CD8-positive, alpha-beta memory T cell (primary cell): ENCODE measurements around the gene AKAP10. TPM values are rescaled to one million over a fixed set of nuclear protein-coding genes. Genes with fewer than 3 reads are reported as not detected.

Experiments used
- CTCF ChIA-PET: fragments of 350-600 bp; sonication (Branson Sonifier 250); formaldehyde crosslinking; loops from one replicate; lab custom pipeline; 2021; ENCODE audit warnings: antibody characterized with exemption; lab: Charles Lee
- POLR2A ChIA-PET: fragments of 350-600 bp; sonication (Branson Sonifier 250); formaldehyde crosslinking; loops from one replicate; lab custom pipeline; 2021; ENCODE audit warnings: antibody characterized with exemption; lab: Charles Lee
- DNase-seq, 5 donors: peaks; one replicate each; pipeline versions ENCODE4 v3.0.0 to v3.0.0-alpha.2; 2020 to 2022; ENCODE audit warnings: mixed read lengths in 1 of 5
- H3K27ac ChIP-seq: one replicate; pipeline ENCODE4 v1.7.0; 2013; ENCODE audit warnings: low read depth, mild to moderate bottlenecking, low read length, moderate library complexity
- H3K27me3 ChIP-seq: 2 replicates; pipeline ENCODE4 v1.7.0; 2013; ENCODE audit warnings: low read length, mild to moderate bottlenecking; ENCODE audit not compliant: insufficient read depth, poor library complexity, severe bottlenecking
- H3K36me3 ChIP-seq: 2 replicates; pipeline ENCODE4 v1.7.0; 2013; ENCODE audit warnings: mild to moderate bottlenecking, low read length, moderate library complexity; ENCODE audit not compliant: insufficient read depth
- H3K4me1 ChIP-seq: 2 replicates; pipeline ENCODE4 v1.7.0; 2013; ENCODE audit warnings: mild to moderate bottlenecking, low read length, moderate library complexity; ENCODE audit not compliant: insufficient read depth
- H3K4me3 ChIP-seq: 2 replicates; pipeline ENCODE4 v1.7.0; 2013; ENCODE audit warnings: mild to moderate bottlenecking, low read length
- H3K9me3 ChIP-seq: 2 replicates; pipeline ENCODE4 v1.7.0; 2013; ENCODE audit warnings: mild to moderate bottlenecking, low read length
- H3K27ac Mint-ChIP-seq, 8 donors: one replicate each; pipeline ENCODE4 v1.8.0; 2020 to 2021; ENCODE audit warnings: mixed read lengths in 8 of 8, mild to moderate bottlenecking in 6 of 8, inconsistent platforms in 3 of 8, moderate library complexity in 3 of 8
- H3K27me3 Mint-ChIP-seq, 2 donors: one replicate each; pipeline ENCODE4 v1.8.0; 2020 to 2021; ENCODE audit warnings: mixed read lengths in 2 of 2, mild to moderate bottlenecking in 1 of 2, moderate library complexity in 1 of 2
- H3K36me3 Mint-ChIP-seq, 3 donors: one replicate each; pipeline ENCODE4 v1.8.0; 2020 to 2021; ENCODE audit warnings: mixed read lengths in 3 of 3, inconsistent platforms in 1 of 3, mild to moderate bottlenecking in 1 of 3
- H3K4me1 Mint-ChIP-seq, 3 donors: one replicate each; pipeline ENCODE4 v1.8.0; 2020 to 2021; ENCODE audit warnings: mixed read lengths in 3 of 3, inconsistent platforms in 1 of 3, mild to moderate bottlenecking in 1 of 3
- H3K4me3 Mint-ChIP-seq, 7 donors: one replicate each; pipeline ENCODE4 v1.8.0; 2020 to 2021; ENCODE audit warnings: mixed read lengths in 7 of 7, mild to moderate bottlenecking in 6 of 7, moderate library complexity in 4 of 7, inconsistent platforms in 2 of 7
- H3K9me3 Mint-ChIP-seq, 5 donors: one replicate each; pipeline ENCODE4 v1.8.0; 2020 to 2022; ENCODE audit warnings: mixed read lengths in 5 of 5, mild to moderate bottlenecking in 3 of 5, moderate library complexity in 2 of 5, inconsistent platforms in 1 of 5
- polyA plus RNA-seq: library from polyadenylated mRNA; unstranded; fragments of 300-500 nt; fragmentation: Illumina TruSeq; gene quantifications from one replicate; pipeline ENCODE4 v1.2.3, GENCODE V29; 2021
- total RNA-seq, 2 experiments: library from RNA; stranded (reverse); gene quantifications; one replicate each; pipeline ENCODE4 v1.2.3, GENCODE V29; 2021

AKAP10 gene
- total and polyA plus RNA-seq, 3 experiments from 2014 or later: 24.1 to 32.6 (median 31.7) TPM

GRCh38 chr17:19991252-19991885 lies 13.7 kb upstream of the AKAP10 start:
- H3K27me3 Mint-ChIP-seq: peaks cover 8 to 26% of the 10 kb centered on the region in 2 donors
- peaks cover 0 to 5% (median 3%) of the 10 kb centered on the region in 3 donors for H3K4me1 Mint-ChIP-seq
- no peaks in the 10 kb centered on the region for H3K9me3 ChIP-seq
- POLR2A ChIA-PET: no interaction called here
- H3K4me1 ChIP-seq: no peaks in the 10 kb centered on the region
- H3K4me3 Mint-ChIP-seq: peak overlapping the region in 1 of 7 donors; percentile 35
- H3K36me3 ChIP-seq: no peaks in the 10 kb centered on the region
- H3K27ac Mint-ChIP-seq: no peak overlapping the region
- H3K36me3 Mint-ChIP-seq: no peaks in the 10 kb centered on the region
- no peak overlapping the region for H3K27ac ChIP-seq
- peaks cover 3% of the 10 kb centered on the region for H3K27me3 ChIP-seq
- no peak for DNase-seq
- CTCF ChIA-PET: interaction anchor here (1.8 to 4.6 kb wide), 3 partner anchors 14 to 125 kb away, joined by 13 to 58 read pairs (median 22); partner anchors contain the start of gene AKAP10
- H3K4me3 ChIP-seq: no peak overlapping the region
- H3K9me3 Mint-ChIP-seq: no peaks in the 10 kb centered on the region

DNA sequence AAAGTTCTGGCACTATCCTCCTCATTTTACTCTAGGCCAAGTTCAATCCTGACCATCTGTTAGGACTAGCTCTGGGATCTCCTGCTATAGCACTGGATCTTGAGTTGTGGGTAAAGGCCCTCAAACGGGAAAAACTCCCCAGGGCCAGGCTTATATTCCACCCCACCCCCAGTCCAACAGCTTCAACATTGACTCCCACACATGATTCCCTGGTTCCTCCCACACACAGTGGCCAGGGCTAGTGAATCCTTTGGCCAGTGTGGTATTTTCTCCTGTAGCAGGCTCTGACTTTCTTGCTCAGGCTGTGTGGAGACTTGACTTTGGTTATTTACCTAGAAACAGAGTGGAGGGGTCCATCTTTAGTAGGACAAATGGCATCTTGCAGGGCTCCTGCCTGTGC lies 10.3 kb upstream of the AKAP10 start:
- no peak overlapping the region for H3K27ac ChIP-seq
- DNase-seq: no peak
- H3K4me3 Mint-ChIP-seq: no peak overlapping the region
- no peaks in the 10 kb centered on the region for H3K9me3 ChIP-seq
- no peaks in the 10 kb centered on the region for H3K36me3 ChIP-seq
- H3K4me1 Mint-ChIP-seq: peaks cover 0 to 3% (median 2%) of the 10 kb centered on the region in 3 donors
- peaks cover 8 to 26% of the 10 kb centered on the region in 2 donors for H3K27me3 Mint-ChIP-seq
- ChIA-PET CTCF (interaction anchor here (0.8 to 1.3 kb wide), 2 partner anchors 22 to 129 kb away, joined by 3 read pairs; no protein-coding TSS in a partner anchor), POLR2A (no interaction called here)
- peaks cover 3% of the 10 kb centered on the region for H3K27me3 ChIP-seq
- no peak overlapping the region for H3K4me3 ChIP-seq
- peak overlapping the region in 1 of 8 donors; percentile 64 for H3K27ac Mint-ChIP-seq
- no peaks in the 10 kb centered on the region for H3K9me3 Mint-ChIP-seq
- H3K4me1 ChIP-seq: no peaks in the 10 kb centered on the region
- H3K36me3 Mint-ChIP-seq: no peaks in the 10 kb centered on the region

GRCh38 chr17:19986941-19987861 lies 9.6 kb upstream of the AKAP10 start:
- H3K4me3 ChIP-seq: no peak overlapping the region
- H3K4me1 ChIP-seq: no peaks in the 10 kb centered on the region
- H3K27ac ChIP-seq: no peak overlapping the region
- H3K36me3 Mint-ChIP-seq: no peaks in the 10 kb centered on the region
- no peak for DNase-seq
- no peaks in the 10 kb centered on the region for H3K4me1 Mint-ChIP-seq
- no peaks in the 10 kb centered on the region for H3K36me3 ChIP-seq
- H3K9me3 ChIP-seq: no peaks in the 10 kb centered on the region
- peaks cover 3% of the 10 kb centered on the region for H3K27me3 ChIP-seq
- CTCF ChIA-PET: no interaction called here
- H3K4me3 Mint-ChIP-seq: no peak overlapping the region
- peak overlapping the region in 1 of 8 donors; percentile 64 for H3K27ac Mint-ChIP-seq
- H3K27me3 Mint-ChIP-seq: peaks cover 4 to 22% of the 10 kb centered on the region in 2 donors
- no peaks in the 10 kb centered on the region for H3K9me3 Mint-ChIP-seq
- POLR2A ChIA-PET: no interaction called here

DNA sequence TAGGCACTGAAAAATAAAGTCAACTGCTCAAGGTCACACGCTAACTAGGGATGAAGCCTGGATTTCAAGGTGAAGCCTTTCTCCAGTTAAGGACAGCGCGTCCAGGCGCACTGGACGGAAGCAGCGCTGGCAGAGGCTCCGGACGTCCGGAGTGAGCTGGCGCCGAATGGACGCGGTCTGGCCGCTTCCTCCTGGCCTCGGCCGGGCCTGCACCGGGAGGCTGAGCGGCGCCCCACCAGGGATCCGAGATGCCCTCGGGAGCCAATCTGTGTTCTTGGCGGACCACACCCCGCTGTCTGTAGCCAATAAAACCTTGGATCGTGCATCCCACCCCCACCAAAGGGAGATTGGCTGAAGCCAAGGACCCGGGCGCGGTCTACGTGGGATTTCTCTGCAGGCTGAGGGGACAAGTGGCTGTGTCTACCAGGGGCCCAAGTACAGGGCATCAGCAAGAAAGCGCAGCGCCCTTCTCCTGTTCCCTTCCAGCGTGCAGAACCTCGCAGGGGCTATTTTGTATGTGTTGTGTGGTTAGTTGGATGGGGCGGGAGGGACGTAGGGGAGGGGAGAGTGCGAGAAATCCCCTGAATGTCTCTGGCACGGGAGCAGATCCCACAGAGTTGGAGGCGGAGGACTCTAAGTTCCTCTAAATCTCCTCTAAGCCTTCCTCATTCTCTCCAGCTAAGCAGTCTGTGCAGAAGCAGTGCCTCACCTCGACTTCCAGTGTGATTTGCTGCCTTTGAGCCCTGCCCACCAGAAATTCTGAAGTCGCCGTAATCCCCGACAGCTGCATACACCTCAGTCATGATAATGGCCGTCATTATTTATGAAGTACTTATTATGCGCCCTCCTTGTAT lies 2.5 kb upstream of the AKAP10 start:
- Mint-ChIP-seq H3K4me3 (peak overlapping the region in 2 of 7 donors; percentile 7 to 80), H3K36me3 (peaks cover 0 to 19% (median 3%) of the 10 kb centered on the region in 3 donors), H3K27ac (peak overlapping the region in 1 of 8 donors; percentile 22), H3K9me3 (no peaks in the 10 kb centered on the region), H3K4me1 (peaks cover 24 to 30% (median 30%) of the 10 kb centered on the region in 3 donors), H3K27me3 (no peaks in the 10 kb centered on the region)
- no peak for DNase-seq
- no peaks in the 10 kb centered on the region for H3K36me3 ChIP-seq
- ChIA-PET POLR2A (no interaction called here), CTCF (interaction anchor here (0.8 to 0.9 kb wide), 2 partner anchors 13 to 15 kb away, joined by 3 read pairs; no protein-coding TSS in a partner anchor)
- H3K27ac ChIP-seq: no peak overlapping the region
- no peaks in the 10 kb centered on the region for H3K9me3 ChIP-seq
- peaks cover 23% of the 10 kb centered on the region for H3K4me1 ChIP-seq
- H3K4me3 ChIP-seq: no peak overlapping the region
- H3K27me3 ChIP-seq: no peaks in the 10 kb centered on the region

GRCh38 chr17:19978805-19979211 lies 1.2 kb upstream of the AKAP10 start:
- POLR2A ChIA-PET: interaction anchor here (1.9 kb wide), 1 partner anchor 331 kb away, joined by 5 read pairs; no protein-coding TSS in a partner anchor

DNA sequence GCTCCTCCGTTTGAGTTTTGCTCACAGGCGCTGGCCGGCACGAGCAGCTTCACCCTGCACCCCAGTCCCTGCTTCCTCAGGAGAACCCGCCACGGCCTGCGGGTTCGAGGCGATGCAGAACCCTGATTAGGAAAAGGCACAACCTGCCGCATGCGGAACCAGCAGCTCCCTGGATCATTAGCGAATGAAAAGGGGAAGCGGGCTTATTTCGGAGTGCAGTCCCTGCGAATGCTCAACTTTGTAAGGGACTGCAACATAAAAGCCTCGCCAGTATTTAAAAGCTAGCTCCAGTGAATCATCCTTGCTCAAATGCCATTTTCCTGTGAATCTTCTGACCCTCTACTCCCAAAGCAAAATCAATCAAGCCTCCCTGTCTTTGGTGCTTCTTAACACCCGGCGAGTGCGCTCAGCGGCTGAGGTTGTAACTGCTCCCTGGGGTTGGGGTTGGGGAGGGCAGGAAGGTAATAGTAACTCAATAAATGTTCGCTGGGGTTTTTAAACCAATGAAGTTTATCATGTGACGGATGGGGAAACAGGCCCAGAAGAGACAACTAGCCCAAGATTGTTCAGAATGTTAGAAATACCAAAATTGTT lies 678 bp upstream of the AKAP10 start:
- ChIA-PET POLR2A (interaction anchor here (1.5 to 2.1 kb wide), 3 partner anchors 31 to 331 kb away, joined by 5 to 16 read pairs (median 6); partner anchors contain the start of genes SPECC1 and ULK2), CTCF (interaction anchor here (1.2 to 3.8 kb wide), 3 partner anchors 14 to 33 kb away, joined by 5 to 22 read pairs (median 8); partner anchors contain the start of gene SPECC1)
- peaks cover 0 to 31% (median 3%) of the 10 kb centered on the region in 3 donors for H3K36me3 Mint-ChIP-seq
- no peaks in the 10 kb centered on the region for H3K9me3 ChIP-seq
- peak overlapping the region; percentile 92 to 99 (median 97) for H3K27ac Mint-ChIP-seq
- peak overlapping the region; percentile 93 for H3K27ac ChIP-seq
- H3K36me3 ChIP-seq: no peaks in the 10 kb centered on the region
- H3K9me3 Mint-ChIP-seq: no peaks in the 10 kb centered on the region
- peak overlapping the region; percentile 89 for H3K4me3 ChIP-seq
- peak overlapping the region; percentile 90 to 99 (median 97) for H3K4me3 Mint-ChIP-seq
- peaks cover 29% of the 10 kb centered on the region for H3K4me1 ChIP-seq
- no peaks in the 10 kb centered on the region for H3K27me3 Mint-ChIP-seq
- H3K4me1 Mint-ChIP-seq: peaks cover 38 to 49% (median 47%) of the 10 kb centered on the region in 3 donors
- no peaks in the 10 kb centered on the region for H3K27me3 ChIP-seq
- DNase-seq: no peak

More at GRCh38 chr17:19978805-19979211, 1.2 kb upstream of the AKAP10 start:
- CTCF ChIA-PET: interaction anchor here (1.2 to 3.8 kb wide), 2 partner anchors 14 to 30 kb away, joined by 5 to 22 read pairs; partner anchors contain the start of gene SPECC1
- Histone ChIP-seq H3K9me3 (no peaks in the 10 kb centered on the region), H3K27me3 (no peaks in the 10 kb centered on the region), H3K27ac (peak overlapping the region; percentile 93), H3K4me3 (peak overlapping the region; percentile 89), H3K36me3 (no peaks in the 10 kb centered on the region), H3K4me1 (peaks cover 27% of the 10 kb centered on the region)
- peak overlapping the region; percentile 90 to 99 (median 97) for H3K4me3 Mint-ChIP-seq
- peaks cover 0 to 26% (median 3%) of the 10 kb centered on the region in 3 donors for H3K36me3 Mint-ChIP-seq
- no peak for DNase-seq
- H3K9me3 Mint-ChIP-seq: no peaks in the 10 kb centered on the region
- no peaks in the 10 kb centered on the region for H3K27me3 Mint-ChIP-seq
- H3K4me1 Mint-ChIP-seq: peaks cover 34 to 44% (median 42%) of the 10 kb centered on the region in 3 donors
- peak overlapping the region; percentile 92 to 99 (median 97) for H3K27ac Mint-ChIP-seq

DNA sequence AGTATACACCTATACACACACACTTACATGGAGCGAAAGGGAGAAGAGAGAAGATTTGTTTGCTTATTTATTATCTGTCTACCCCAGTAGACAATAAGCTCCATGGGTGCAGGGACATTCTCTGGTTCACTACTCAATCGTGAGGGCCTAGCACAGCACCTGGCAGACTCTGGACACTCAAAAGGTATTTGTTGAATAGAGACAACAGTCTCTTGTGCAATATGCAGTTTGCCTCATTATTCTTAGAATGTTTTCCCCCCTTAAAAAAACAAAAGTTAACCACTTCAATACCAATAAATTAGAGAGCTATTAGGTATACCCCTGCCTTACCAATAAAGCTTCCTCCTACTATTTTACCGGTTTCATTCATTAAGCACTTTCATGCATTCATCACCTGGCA lies 2.0 kb downstream of the AKAP10 start:
- POLR2A ChIA-PET: no interaction called here
- Mint-ChIP-seq H3K27me3 (no peaks in the 10 kb centered on the region), H3K27ac (peak overlapping the region in 7 of 8 donors; percentile 8 to 92 (median 65)), H3K4me1 (peaks cover 51 to 68% (median 67%) of the 10 kb centered on the region in 3 donors), H3K9me3 (no peaks in the 10 kb centered on the region), H3K36me3 (peaks cover 0 to 45% (median 10%) of the 10 kb centered on the region in 3 donors), H3K4me3 (peak overlapping the region; percentile 21 to 84 (median 59))
- Histone ChIP-seq H3K27me3 (no peaks in the 10 kb centered on the region), H3K4me3 (no peak overlapping the region), H3K27ac (no peak overlapping the region), H3K4me1 (peaks cover 32% of the 10 kb centered on the region), H3K36me3 (no peaks in the 10 kb centered on the region), H3K9me3 (no peaks in the 10 kb centered on the region)
- CTCF ChIA-PET: interaction anchor here (1.2 to 3.8 kb wide), 3 partner anchors 17 to 33 kb away, joined by 3 to 22 read pairs (median 3); no protein-coding TSS in a partner anchor
- DNase-seq: no peak
